ENCODE data around the gene CYB561D1.
A peak's percentile ranks its signal among the peaks of the same experiment; 100 is the strongest.

The CYB561D1 gene

DNA sequence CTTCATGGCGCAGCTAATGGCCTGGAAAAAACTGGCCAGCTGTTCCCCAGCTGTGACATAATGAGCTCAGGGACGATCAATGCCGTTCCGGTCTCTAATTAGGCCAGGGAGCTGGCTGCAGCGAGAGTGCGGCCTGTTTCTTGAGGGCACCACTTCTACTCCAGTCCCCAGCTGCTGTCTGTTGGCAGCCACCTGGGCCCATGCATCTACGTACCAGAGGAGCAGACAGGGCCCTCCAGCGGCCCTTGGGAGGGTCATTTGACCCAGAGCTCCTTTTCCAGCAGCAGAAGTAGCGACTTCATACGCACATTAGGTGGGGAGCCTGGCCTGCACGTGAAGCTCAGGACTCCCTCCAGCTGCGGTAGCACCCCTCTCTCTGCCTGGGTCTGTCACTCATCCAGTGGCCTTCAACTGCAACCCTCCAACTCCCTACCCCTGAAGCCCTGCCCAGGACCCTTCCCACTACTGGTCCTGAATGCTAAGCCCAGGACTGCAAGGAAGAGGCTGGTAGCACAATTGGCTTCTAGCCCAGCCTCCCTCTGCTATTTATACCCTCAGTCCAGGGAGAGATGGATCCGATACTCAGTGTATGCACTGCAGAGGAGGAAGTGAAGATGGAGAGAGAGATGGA, 36.7 kb downstream of the CYB561D1 start:
- DNase-seq (ENCODE audit: low read depth): no peak

DNA sequence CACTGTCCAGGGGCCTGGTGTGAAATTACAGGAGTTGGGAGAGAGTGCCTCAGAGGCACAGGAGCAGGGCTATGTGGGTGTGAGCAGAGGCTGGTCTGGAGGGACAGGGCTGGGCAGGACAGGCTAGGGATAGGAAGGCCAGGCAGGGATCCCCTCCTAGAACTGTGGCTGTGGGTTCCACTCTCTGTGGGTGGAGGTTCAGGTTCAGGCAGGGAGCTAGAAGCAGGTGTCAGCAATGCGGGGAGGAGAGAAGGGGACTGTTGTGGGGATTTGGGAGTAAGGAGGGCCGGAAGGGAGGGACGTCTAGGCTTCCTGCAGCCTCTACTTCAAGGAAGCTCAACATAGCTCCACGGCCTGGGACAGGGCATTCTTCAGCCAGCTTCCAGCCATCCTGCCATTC, 37.5 kb downstream of the CYB561D1 start:
- no peak for DNase-seq (ENCODE audit: low read depth)

DNA sequence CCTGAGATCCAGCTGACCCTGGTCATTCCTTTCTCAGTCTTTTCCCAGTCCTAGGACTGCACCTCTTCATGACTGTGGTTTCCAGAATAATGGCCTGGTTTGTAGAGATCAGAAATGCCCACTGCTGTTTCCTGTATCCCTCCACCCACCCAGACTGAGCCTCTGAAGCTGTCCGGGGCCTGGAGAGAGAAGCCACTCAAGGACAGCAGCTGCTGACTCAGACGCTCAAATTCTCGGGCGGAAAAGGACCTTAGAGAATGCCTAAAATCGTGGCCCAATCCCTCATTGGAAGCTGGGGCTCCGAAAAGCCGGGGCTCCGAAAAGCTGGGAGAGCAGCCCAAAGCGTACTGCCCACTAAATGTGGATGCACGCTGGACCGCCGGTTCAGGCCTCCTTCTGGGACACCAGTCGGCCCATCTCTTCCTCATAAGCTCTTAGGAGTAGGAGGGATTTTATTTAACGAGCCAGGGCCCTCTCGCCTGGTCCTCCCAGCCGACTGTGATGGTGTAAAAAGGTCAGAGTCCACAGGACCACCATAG, 38.0 kb downstream of the CYB561D1 start:
- DNase-seq (ENCODE audit: low read depth): no peak

DNA sequence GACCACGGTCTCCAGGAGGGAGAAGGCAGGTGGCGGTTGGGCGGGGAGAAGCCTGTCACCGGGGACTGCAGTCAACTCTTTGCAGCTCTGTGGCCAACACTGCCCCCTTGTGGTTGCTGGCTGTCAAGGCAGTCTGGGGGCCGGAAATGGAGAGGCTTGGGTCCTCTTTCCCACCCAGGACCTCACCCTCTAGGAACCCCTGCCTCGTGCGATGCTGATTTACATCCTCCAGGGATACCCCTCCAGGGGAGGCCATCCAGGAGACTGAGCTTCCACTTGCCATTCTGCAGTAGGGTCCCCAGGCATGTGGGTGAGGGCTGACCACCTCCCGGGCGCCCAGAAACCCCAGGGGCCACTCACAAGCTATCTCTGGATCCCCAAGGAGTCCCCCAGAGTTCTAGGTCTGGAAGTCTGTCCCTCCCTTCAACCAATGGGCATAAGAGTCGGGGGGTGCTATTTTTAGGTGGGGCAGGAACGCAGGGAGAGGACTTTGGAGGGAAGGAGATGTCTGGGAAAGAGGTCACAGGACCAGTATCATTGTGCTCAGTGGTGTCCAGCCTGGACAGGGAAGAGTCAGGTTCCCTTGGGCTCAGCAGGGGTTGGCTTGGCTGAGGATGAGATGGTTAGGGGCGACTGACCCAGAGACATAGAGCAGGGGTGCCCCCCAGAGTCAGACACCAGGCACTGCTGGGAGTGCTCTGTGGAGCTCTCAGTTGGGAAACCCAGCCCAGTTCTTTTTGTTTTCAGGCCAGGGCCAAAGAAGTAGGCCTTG, 38.7 kb downstream of the CYB561D1 start:
- peak; percentile 68 for DNase-seq (ENCODE audit: low read depth)

DNA sequence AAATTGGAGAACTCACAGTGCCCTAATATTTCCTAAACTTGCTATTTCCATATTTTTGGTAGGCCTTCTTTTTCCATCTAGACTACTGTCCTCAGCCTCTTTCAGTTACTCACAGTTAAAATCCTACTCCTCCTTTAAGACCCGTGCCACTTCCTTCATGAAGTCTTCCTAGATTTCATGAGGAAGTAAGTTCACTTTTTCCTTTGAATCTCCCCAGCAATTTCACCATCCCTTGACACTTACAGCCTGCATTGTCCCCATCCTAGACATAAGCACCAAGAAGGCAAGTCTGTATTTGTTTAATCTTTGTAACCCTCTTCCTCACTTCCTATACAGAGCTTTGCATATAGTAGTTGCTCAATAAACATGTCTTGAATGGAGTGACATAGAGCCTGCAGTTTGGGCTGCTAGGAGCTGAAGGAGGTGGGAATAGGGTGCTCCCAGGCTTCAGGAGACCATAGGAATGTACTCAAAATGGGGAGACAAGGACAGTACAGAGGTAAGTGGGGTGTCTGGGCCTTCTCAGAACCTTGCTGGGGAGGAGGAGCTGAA, 40.5 kb downstream of the CYB561D1 start:
- DNase-seq (ENCODE audit: low read depth): no peak

DNA sequence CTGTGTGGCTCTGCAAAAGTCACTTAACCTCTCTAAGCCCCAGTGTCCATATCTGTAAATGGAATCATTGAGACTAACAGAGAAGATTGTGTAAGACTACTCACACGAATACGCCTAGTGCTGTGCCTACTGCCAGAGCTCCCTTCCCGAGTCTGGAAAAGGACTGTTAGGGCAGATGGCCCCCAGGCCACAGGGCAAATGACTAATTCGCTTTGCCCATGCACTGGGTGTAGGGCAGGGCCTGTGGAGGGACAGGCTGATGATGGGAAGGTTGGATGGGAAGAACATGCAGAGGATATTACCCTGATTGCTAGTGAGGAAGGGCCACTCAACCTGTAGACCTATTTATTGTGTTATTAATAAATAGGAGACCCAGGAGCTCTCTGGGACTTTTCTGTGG, 41.6 kb downstream of the CYB561D1 start:
- DNase-seq (ENCODE audit: low read depth): no peak

DNA sequence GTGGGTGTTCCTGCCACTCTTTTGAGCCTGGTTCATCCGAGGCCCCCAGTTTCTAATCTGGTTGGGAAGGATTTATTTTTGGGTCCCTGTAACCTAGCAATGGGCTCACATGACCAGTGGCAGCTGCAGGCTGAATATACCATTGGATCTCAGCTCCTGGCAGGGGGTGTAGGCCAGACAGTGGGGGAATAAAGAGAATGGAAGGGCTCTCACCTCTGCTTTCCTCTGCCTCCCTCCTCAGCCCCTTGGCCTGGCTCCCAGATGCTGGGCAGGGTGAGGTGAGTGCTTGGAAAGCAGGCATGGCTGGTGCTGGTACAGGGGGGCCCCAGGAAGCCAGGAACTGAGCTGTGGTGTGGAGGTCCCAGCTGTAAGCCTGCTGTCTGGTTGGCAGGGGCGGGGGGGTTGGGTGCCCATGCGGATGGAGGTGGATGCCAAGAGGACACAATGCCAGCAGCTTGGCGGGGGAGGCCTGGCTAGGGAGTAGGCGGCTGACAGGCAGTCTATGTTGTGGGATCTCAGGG, 42.1 kb downstream of the CYB561D1 start:
- DNase-seq (ENCODE audit: low read depth): no peak

DNA sequence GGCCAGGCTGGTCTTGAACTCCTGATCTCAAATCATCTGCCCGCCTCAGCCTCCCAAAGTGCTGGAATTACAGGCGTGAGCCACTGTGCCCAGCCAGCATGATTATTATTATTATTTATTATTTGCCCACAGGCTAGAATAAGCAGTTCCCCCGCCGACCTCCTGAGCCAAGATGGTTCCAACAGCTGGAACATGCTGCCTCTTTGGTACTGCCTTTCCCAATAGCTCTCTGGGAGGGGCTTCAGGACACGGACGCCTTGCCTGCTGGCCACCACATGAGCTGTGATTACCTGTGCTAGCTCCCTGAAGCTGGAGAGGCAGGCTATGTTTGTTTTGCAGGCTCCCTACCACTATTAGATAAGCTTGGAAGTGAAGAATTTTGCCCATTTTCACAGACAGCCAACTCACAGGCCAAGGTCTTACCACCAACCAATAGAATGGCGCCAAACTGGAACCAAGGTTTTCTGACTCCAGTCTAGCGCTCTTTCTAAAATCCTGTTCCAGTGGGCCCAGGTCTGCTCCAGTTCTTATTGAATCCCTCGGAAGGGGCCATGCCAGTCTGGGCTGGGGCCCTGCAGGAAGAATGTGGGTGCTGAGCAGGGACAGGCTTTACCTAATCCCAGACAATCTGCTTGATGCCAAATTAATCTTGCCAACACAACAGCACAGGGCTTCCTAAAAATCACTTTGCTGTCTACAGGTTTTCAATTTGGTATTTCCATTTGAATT, 43.7 kb downstream of the CYB561D1 start:
- DNase-seq (ENCODE audit: low read depth): no peak

DNA sequence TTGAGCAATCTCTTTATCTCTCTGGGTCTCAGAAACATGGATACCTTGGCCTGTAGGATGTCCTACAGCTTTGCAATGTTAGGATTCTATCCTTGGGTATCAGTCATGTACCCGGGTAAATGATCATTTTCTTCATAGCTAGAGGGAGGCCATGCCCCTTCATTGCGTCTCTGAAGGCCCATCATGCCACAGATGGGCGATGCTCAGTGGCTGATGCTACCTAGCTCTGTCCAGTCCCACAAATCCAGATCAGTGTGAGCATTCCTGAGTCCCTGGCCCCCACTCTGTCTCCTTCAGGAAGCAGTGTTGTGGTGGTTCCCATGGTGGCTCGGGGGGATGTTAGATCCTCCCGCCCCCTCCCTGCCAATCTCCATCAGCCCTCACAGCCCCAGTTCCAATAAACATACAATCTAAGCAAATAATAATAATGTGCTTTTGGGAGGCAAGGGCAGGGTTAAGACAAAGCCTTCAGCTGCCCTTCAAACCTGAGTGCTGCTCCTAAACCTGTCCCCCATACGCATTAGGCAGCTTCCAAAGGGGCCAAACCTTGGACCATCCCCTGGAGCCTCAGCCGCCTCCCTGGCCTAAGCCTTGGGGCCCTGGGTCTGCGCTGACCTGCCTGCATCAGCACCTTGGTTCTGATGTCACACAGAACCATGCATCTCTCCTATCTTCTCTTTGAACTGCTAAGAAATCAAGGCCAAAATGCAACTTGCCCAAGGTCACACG, 45.1 kb downstream of the CYB561D1 start:
- no peak for DNase-seq (ENCODE audit: low read depth)

DNA sequence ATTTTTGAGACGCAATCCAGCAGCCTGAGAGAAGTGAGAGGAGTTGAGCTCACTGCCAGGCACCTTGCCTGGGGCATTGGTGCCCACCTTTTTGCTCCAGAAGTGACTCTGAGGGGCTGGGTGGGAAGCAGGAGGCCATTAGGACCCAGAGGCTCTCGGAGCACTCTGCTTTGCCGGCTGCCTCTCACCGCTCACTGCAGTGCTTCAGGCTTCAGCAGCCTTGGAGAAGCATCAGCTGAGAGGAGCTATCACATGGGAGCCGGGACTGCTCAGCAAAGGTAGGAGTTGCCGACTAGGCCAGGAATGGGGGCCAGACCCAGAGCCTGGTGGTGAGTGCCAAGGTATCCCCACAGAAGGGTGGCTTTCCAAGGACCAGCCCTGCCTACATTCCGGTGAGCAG, 45.8 kb downstream of the CYB561D1 start, which contains the start of gene GPR61:
GPR61 (plus strand) TSS at position 197 of the 400 bp plus-strand sequence. CDS start 3,151 bp downstream, outside the sequence.
- no peak for DNase-seq (ENCODE audit: low read depth)

DNA sequence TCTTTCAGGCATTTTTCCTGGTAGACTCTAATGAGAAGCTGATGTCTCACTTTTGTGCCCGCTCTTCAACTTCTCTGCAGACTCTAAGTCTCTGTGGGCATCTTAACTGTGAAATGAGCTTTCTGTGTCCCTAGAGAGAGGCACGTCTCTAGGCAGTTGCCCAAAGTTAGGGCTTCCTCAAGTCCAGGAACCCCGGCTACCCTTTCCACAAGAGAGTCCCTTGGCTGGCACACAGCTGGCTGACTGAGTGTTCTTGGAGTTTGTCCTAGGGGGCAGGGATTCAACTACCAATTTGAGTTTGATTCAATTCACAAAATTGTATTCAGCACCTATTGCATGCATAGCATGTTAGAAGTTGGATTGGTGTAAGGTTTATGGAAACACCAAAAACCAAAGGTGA, 47.2 kb downstream of the CYB561D1 start:
- DNase-seq (ENCODE audit: low read depth): no peak

DNA sequence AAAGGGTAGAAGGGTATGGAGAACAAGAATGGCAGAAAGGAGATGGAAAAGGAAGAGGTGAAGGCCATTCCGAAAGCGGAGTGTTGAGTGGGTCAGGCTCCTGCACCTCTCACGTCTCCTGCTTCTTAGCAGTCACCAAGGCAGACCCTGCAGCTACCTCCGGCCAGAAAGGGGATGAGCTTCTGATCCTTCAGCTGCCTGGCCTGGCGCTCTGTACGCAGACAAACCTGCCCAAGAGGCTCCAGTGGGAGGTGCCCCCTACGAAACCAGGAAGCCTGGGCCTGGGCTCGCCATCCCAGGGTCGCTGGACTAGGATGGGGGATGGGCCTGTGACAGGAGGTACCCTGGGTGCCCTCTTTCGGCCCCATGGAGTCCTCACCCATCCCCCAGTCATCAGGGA, 48.8 kb downstream of the CYB561D1 start:
- no peak for DNase-seq (ENCODE audit: low read depth)

DNA sequence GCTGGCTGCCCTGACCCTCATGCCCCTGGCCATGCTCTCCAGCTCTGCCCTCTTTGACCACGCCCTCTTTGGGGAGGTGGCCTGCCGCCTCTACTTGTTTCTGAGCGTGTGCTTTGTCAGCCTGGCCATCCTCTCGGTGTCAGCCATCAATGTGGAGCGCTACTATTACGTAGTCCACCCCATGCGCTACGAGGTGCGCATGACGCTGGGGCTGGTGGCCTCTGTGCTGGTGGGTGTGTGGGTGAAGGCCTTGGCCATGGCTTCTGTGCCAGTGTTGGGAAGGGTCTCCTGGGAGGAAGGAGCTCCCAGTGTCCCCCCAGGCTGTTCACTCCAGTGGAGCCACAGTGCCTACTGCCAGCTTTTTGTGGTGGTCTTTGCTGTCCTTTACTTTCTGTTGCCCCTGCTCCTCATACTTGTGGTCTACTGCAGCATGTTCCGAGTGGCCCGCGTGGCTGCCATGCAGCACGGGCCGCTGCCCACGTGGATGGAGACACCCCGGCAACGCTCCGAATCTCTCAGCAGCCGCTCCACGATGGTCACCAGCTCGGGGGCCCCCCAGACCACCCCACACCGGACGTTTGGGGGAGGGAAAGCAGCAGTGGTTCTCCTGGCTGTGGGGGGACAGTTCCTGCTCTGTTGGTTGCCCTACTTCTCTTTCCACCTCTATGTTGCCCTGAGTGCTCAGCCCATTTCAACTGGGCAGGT, 49.5 kb downstream of the CYB561D1 start:
- DNase-seq (ENCODE audit: low read depth): no peak

DNA sequence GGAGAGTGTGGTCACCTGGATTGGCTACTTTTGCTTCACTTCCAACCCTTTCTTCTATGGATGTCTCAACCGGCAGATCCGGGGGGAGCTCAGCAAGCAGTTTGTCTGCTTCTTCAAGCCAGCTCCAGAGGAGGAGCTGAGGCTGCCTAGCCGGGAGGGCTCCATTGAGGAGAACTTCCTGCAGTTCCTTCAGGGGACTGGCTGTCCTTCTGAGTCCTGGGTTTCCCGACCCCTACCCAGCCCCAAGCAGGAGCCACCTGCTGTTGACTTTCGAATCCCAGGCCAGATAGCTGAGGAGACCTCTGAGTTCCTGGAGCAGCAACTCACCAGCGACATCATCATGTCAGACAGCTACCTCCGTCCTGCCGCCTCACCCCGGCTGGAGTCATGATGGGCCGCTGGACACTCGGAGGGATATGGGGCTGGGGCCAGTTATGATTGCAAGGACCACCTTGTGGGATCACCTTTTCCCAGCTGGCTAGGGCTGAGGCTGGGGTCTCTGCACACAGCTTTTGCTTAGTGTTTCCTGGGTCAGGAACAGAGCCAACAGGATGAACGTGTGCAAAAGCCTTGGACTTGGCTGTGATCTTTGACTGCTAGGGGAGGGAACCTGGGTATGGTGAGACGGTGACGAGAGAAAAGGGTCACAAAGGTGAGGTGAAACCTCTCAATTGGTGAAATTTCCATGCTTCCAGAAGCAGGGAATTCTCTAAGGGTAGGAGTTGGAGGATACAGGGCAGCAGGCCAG, 50.3 kb downstream of the CYB561D1 start:
- DNase-seq (ENCODE audit: low read depth): no peak

DNA sequence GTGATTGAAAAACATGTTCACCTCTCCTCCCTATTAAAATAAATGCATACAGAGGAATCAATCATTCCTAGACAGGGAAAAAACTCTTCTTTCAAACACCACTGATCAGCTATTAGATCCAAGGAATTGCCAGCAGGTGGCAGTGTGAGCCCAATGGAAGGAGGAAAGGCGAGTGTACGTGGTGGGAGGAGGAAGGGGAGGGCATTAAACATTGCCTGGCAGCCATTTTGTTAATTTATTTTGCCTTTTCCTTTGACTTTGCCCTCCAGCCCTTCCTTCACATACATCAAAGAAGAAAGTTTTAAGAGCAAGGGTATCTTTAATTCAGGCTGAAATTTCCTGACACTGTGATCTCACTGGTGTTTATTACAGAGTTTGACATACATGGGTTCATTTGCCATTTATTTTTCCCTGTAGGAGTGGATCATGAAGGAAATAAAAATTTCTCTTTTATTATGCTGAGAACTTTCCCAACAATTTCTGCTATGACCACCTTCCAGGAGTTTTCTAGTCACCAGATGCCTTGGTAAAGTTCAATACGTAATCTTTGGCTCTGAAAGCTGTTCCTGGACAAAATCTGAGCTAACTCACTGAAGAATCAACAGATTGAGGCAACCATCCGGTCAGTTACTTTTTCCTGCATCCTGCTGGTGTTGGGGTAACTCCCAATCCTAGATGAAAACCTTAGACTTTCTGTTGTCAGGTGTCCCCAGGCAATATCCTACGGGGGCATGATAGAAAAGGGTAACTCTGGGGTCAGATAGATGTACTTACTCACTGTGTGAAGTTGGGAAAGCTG, 52.6 kb downstream of the CYB561D1 start:
- DNase-seq (ENCODE audit: low read depth): peak; percentile 74

DNA sequence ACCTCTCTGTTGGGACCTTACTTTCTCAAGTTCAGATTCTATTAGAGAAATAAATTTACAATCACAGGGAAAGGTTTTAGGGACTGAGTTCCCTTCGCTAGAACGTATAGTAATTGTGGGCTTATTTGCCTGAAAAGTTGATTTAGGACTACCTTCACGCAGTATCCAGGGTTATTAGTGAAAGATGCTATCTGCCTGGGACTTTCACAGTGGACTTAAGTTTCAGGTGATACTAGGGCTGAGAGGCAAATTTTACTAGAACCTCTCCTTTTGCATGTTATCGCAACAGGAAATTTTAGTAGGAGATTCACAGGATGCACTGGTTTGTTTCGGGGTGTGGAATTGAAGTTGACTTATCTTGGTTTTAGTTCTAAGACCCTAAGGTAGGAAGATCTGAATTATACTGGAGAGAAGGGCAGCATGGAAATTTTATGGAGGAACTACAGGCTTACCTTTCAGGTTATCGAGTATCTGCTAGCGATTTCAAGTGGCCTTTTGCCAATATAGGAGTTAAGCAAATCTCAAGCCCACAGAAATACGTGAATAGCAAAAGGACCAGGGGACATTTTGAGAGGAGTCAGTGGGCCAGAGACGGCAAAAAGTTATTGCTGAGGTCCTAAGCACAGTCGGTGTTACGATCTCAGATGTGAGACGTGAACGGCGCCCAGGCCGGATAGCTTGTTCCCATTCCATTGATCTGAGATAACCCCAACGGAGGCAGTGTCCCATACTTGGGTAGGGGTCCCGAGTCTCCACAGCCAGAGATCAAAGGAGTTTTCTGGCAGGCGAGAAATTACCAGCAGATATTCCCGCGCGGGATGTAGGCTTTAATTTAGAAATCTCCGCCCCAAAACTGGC, 53.8 kb downstream of the CYB561D1 start:
- no peak for DNase-seq (ENCODE audit: low read depth)

DNA sequence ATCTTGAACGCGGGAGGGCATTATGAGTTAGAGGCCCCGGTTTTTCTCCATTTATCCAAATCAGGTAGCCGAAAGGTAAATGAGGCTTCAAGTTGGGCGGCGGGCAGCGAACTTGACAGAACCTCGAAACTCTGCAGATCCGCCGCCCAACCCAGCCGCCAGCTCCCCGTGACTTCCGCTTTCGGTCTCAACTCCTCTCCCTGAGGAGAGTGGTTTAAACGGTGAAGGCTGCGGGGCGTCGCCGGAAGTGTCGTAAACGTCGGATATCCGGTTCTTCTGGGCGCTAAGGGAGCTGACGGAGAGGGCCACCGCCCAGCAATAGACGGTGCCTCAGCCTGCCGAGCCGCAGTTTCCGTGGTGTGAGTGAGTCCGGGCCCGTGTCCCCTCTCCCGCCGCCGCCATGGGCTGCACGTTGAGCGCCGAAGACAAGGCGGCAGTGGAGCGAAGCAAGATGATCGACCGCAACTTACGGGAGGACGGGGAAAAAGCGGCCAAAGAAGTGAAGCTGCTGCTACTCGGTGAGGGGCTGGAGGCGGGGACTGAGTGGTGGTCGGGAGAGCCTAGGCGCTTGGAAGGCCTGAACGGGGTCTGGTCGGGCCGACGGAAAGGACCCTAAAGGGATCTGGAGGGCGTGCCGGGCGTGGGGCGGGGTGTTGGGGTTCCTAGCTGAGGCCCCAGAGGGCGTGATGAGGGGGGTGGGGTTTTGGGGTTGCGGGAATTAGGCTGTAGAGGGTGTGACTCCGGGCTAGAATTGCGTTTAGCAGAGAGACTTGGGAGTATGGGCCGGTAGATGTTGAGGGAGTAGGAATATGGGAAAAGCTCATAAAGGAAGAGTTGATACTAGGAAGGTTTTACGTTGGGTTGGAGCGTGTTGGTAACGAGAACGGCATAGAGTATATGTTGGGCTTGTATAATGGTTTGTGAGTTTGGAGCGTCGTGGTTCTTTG, 54.7 kb downstream of the CYB561D1 start, which contains the start of gene GNAI3:
GNAI3 (plus strand) TSS at position 295 of the 947 bp plus-strand sequence; CDS start at position 401, 106 bp downstream.
- DNase-seq (ENCODE audit: low read depth): peak; percentile 94

Data from T-helper 22 cell (primary cell).